ENCODE measurements around the gene PRSS50.

DNA sequence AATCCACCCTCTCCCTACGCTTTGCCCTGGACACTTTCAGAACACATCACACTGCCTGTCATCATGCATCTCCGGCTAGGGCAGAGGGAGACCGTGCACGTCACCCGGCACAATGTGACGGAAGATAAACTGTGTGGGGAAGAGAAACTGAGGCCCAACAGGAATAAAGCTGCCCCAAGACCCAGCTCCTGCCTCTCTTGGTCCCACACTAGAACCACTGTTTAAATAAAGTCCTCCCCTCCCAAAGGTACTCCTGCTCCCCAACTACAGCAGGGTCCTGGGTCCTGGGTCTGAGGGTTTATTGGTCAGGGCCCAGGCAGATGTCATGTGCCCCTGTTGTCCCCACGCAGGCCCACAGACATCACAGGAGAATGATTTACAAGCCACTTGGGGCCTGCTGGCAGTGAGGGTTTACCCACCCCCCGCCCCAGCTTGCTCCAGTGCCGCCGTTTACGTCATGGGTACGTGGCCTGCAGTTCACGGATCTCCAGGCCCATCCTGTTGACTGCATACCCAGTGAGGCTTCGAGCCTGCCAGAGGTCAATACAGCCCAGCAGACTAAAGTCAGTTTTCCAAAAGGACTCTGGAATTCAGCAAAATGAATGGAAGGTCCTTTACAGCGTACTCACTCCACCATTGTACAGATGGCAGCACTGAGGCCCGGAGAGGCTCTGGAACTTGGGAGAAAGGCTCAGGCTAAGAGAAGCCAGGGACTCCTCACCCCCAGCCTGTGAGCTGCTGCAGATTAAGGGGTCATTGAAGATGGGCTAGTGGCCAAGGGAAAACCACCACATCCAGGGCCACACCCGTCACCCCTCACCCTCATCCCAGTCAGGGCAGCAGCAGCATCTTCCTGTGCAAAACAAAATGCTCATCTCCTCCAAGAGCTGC lies 47.4 kb downstream of the PRSS50 start:
- TF ChIP-seq SMC3 (IDR thresholded peaks at IDR 0.05; ENCODE audit: low read depth, low read length) = no peak
- TF ChIP-seq, protein P1, sequence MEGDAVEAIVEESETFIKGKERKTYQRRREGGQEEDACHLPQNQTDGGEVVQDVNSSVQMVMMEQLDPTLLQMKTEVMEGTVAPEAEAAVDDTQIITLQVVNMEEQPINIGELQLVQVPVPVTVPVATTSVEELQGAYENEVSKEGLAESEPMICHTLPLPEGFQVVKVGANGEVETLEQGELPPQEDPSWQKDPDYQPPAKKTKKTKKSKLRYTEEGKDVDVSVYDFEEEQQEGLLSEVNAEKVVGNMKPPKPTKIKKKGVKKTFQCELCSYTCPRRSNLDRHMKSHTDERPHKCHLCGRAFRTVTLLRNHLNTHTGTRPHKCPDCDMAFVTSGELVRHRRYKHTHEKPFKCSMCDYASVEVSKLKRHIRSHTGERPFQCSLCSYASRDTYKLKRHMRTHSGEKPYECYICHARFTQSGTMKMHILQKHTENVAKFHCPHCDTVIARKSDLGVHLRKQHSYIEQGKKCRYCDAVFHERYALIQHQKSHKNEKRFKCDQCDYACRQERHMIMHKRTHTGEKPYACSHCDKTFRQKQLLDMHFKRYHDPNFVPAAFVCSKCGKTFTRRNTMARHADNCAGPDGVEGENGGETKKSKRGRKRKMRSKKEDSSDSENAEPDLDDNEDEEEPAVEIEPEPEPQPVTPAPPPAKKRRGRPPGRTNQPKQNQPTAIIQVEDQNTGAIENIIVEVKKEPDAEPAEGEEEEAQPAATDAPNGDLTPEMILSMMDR (IDR thresholded peaks at IDR 0.05) = no peak
- TF ChIP-seq, protein P2, sequence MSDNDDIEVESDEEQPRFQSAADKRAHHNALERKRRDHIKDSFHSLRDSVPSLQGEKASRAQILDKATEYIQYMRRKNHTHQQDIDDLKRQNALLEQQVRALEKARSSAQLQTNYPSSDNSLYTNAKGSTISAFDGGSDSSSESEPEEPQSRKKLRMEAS (IDR thresholded peaks at IDR 0.05; ENCODE audit: low read depth) = no peak
- TF ChIP-seq, protein P3, sequence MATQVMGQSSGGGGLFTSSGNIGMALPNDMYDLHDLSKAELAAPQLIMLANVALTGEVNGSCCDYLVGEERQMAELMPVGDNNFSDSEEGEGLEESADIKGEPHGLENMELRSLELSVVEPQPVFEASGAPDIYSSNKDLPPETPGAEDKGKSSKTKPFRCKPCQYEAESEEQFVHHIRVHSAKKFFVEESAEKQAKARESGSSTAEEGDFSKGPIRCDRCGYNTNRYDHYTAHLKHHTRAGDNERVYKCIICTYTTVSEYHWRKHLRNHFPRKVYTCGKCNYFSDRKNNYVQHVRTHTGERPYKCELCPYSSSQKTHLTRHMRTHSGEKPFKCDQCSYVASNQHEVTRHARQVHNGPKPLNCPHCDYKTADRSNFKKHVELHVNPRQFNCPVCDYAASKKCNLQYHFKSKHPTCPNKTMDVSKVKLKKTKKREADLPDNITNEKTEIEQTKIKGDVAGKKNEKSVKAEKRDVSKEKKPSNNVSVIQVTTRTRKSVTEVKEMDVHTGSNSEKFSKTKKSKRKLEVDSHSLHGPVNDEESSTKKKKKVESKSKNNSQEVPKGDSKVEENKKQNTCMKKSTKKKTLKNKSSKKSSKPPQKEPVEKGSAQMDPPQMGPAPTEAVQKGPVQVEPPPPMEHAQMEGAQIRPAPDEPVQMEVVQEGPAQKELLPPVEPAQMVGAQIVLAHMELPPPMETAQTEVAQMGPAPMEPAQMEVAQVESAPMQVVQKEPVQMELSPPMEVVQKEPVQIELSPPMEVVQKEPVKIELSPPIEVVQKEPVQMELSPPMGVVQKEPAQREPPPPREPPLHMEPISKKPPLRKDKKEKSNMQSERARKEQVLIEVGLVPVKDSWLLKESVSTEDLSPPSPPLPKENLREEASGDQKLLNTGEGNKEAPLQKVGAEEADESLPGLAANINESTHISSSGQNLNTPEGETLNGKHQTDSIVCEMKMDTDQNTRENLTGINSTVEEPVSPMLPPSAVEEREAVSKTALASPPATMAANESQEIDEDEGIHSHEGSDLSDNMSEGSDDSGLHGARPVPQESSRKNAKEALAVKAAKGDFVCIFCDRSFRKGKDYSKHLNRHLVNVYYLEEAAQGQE (IDR thresholded peaks at IDR 0.05; ENCODE audit: low read depth, low read length) = no peak
- no peak for TF ChIP-seq EP300 (IDR thresholded peaks at IDR 0.05; ENCODE audit: borderline replicate concordance in 1 of 2, low read depth in 1 of 2, low read length in 1 of 2)
- TF ChIP-seq RFX5 (IDR thresholded peaks at IDR 0.05; ENCODE audit: low read length) = no peak
- TF ChIP-seq GABPA (IDR thresholded peaks at IDR 0.05; ENCODE audit: low read depth) = no peak
- TF ChIP-seq MXI1 (IDR thresholded peaks at IDR 0.05; ENCODE audit: low read depth, low read length) = no peak
- TF ChIP-seq, protein P4, sequence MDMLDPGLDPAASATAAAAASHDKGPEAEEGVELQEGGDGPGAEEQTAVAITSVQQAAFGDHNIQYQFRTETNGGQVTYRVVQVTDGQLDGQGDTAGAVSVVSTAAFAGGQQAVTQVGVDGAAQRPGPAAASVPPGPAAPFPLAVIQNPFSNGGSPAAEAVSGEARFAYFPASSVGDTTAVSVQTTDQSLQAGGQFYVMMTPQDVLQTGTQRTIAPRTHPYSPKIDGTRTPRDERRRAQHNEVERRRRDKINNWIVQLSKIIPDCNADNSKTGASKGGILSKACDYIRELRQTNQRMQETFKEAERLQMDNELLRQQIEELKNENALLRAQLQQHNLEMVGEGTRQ (IDR thresholded peaks at IDR 0.05; ENCODE audit: borderline replicate concordance, low read depth, low read length) = no peak
- TF ChIP-seq TAF1 (IDR thresholded peaks at IDR 0.05; ENCODE audit: borderline replicate concordance, low read depth, low read length) = no peak
- TF ChIP-seq, protein P5, sequence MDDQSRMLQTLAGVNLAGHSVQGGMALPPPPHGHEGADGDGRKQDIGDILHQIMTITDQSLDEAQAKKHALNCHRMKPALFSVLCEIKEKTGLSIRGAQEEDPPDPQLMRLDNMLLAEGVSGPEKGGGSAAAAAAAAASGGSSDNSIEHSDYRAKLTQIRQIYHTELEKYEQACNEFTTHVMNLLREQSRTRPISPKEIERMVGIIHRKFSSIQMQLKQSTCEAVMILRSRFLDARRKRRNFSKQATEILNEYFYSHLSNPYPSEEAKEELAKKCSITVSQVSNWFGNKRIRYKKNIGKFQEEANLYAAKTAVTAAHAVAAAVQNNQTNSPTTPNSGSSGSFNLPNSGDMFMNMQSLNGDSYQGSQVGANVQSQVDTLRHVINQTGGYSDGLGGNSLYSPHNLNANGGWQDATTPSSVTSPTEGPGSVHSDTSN (IDR thresholded peaks at IDR 0.05) = no peak
